ENCODE results near the gene ALX3.

ALX3 gene

DNA sequence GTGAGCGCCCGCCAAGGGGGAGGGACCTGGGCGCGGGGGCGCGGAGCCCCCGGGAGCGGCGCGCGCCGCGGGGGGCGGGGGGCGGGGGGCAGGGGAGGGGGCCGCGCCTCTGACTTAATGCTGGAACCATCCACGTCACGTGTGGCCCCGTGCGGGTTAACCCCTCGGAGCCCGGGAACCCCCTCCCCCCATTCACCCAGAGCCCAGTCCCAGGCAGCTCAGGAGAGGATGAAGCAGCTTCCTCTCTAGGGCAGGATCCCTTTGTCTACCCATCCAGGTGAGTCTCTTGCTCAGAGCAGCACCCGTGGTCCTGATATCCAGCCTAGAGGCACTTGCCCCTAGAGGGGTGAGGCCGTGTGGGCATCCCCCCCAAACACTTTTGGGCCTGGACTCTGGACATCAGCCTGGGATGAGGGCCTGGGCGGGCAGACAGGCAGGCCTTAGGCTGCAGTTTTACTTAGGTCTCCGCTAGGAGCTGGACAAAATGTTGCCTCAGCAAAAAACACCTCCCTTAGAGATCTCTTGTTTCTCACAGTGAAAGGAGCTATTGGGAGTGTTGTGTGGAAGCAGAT is at the start of gene ALX3:
TSS of gene ALX3 (minus strand) at position 2 of the 572 bp plus-strand sequence. CDS start 60 bp downstream, outside the sequence.
- no peak for DNase-seq

DNA sequence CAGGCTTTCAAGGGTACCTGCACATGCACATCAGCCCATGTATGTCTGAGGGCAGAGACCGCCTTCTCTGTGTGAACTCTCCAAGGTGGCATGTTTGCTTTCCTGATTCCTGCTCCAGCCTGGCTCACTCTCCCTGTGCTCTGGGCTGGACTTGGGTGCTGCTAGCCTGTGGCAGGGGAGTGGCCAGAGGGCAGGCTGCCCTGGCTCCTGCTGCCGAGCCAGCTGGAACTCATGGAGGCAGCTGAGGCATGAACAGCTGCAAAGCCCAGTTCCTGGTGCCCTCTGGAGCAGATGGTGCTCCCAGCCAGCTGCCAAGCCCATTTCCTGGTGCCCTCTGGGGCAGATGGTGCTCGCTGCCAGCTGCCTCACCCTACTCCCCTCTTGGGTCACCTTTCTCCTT is 49.4 kb upstream of the ALX3 start:
- peak; percentile 42 for DNase-seq

DNA sequence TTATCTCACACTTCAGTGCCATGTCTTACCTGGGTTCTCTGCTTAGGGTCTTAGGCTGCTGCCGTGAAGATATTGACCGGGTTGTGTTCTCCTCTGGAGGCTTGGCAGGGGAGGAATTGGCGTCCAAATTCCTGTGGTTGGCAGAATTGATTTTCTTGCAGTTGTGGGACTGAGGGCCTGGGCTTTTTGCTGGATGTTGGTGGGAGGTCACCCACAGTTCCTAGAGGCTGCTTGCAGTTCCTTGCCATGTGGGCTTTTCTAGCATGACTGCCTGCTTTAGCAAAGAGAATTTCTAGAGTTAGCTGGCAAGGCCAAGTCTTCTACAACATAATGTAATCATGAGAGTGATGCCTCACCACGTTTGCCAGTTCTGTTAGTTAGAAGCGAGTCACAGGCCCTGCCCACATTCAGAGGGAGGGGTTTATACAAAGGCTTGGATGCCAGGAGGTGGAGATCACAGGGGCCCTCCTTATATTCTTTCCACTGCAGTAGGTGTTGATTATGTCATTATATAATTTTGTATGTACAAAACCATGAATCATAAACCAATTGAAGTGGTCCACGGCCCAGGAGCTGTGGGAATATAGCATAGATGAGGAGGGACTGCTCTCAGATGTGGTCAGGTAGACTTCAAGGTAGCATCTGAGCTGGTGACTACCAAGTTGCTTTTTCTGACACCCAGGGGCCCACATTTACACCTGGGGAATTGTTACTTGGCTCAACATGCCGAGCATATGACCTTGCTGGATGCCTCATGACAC is 48.3 kb upstream of the ALX3 start:
- DNase-seq = peak; percentile 10

DNA sequence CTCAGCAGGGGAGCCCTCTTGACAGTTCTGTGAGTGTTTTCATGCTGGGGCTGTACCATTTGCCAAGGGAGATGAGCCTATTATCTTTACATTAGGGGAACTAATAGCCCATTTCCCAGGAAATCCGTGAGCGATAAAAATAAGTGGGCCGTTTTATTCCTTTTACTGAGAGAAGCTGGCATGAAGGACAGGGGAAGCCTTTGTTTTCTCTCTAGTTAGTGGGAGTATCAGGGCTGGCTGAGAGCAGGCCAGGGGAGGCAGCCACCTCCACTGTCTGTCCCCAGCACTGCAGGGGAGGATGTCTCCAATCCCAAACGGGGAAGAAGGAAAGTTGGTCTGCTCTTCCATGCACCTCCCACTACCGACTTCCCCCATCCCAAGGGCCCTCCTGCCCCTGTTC is 44.3 kb upstream of the ALX3 start:
- DNase-seq = peak; percentile 12

DNA sequence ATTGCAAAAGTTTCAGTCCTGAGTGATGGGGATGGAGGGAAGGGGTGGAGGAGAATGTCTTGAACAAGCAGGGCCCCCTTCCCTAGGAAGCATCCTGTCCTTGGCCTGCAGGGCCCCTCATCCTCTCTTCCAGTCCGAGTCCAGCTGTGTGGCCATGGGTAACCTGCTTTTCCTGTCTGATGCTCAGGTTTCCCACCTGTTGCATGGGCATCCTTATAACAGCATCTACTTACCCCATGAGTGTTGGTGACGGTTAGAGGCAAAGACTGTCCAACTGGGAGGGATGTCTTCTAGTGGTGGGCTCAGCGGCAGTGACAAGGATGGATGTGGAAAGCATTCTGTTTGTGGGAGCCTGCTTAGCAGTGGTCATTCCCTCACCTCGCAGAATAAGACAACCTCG is 43.7 kb upstream of the ALX3 start:
- DNase-seq = no peak

DNA sequence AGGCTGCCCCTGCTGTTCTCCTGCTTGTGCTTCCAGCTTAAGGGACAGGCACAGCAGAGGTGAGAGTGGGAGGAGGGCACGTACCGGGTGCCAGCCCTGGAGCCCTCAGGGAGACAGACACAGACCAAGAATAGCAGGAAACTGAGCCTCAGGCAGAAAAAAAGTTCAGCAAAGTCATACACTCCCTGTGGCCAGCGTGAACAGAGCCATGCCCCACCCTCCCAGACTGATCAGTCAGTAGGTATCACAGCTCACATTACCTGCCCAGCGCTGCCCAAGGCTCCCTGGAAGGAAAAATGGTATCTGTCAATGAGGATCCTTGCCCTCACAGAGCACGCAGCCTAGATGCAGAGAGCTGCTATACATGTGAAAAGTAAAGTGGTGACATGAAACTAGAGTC is 43.1 kb upstream of the ALX3 start:
- peak; percentile 39 for DNase-seq

DNA sequence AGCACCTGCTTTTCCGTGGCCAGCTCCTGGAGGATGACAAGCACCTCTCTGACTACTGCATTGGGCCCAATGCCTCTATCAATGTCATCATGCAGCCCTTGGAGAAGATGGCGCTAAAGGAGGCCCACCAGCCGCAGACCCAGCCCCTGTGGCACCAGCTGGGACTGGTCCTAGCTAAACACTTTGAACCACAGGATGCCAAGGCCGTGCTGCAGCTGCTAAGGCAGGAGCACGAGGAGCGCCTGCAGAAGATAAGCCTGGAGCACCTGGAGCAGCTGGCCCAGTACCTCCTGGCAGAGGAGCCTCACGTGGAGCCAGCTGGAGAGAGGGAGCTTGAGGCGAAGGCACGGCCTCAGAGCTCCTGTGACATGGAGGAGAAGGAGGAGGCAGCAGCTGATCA is 42.2 kb upstream of the ALX3 start:
- DNase-seq = peak; percentile 61

DNA sequence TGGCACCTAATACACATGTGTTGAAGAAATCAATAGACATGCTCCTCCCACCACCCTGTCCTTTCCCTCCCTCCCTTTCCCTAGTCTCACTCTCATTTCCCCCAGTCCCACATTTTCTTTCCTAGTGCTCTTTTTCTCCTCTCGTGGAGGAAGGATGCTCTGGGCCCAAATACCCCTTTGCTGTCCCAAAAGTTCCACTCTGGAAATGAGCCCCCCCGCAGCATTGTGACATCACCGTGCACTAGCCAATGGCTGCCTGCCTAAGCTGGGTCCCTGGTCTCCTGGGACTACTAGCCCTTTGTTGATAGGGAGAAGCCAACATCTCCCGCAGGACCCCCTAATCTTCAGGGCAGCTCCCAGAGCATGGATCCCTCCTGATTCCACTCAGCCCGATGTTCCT is 41.7 kb upstream of the ALX3 start, which contains the start of gene UBL4B:
TSS of gene UBL4B (plus strand) at position 301 of the 400 bp plus-strand sequence. CDS start at position 393, 92 bp downstream.
- DNase-seq = no peak

DNA sequence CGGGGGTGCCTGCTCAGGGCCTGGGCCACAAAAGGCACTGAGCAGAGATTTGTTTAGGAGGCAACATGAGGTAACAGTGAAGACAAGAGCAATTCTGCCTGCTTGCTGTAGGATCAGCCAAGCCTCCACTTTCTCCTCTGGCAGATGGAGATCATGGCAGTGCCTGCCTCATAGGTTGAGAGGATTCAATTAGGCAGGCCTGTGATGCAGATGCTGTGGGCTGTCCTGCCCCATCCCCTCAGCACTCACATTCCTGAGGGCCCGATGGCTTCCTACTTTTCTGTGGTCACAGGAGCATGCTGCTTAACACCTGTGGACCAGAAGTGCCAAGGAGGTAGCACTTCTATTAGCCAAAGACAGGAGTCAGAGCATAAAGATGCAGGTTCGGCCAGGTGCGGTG is 40.6 kb upstream of the ALX3 start:
- DNase-seq = no peak

DNA sequence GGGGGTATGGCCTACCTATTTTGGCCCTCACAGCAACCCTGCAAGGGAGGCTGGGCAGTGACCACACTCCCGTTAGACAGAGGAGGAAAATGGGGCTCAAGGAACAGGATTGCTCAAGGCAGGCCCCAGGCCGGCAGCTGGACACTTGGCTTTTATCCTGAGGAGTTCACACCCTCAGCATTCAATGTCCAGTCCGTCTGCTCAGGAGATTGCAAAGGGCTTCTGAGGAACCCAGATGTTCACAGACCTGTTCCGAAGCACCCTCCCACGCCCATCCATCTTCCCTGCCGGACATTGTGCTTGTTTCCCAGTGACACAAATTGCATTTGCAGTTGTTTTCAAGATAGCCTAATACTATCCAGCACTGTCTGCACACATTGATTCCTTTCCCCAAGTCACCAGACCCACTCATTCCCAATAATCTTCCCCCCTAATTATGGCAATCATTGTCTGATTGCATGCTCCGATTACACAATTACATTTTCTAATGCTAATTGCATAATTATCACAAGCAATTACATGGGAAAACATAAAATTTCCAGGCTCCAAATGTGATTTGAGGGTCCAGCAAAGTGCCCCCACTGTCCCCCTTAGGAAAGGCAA is 37.5 kb upstream of the ALX3 start:
- no peak for DNase-seq

DNA sequence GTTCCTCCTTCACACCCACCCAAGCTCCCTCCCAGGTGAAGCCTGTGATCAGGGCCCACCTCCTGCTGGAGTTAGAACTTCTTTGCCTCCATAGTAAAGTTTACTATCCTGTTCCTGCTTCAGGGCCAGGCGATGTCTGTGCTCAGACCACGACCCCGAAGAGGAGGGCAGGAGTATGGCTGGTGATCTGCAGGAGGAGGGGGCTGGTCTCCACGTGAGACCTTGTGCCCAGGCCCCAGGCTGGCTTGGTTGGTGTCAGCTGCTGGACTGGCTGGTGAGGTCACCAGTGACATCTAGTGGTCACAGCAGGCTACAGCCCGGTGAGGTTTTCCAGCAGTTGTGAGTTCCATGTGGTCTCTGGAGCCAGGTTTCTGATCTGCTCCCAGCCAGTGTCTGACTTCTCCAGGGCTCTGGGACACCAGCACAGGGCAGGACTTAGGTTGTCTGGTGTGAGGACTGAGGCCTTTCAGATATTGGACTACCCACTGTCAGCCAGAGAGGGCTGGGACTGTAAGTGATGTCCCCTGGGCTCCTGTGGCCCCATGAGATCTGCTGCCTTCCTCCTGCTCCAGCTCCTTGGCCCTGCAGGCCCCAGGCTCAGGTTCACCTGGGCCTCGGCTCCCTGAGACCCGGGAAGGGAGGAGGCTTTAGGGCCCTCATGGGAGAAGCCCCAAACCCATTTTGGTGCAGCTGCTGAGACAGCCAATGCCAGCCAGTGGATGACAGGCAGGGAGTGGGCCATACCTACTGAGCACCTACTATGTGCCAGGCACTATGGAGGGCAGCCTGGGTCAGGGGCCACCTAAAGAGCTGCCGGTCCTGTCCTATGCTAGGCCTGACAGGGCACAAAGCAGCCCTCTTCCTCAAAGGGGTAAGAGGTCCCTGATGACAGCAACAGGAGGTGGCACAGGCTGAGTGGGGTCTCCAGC is 35.8 kb upstream of the ALX3 start:
- peak; percentile 73 for DNase-seq

DNA sequence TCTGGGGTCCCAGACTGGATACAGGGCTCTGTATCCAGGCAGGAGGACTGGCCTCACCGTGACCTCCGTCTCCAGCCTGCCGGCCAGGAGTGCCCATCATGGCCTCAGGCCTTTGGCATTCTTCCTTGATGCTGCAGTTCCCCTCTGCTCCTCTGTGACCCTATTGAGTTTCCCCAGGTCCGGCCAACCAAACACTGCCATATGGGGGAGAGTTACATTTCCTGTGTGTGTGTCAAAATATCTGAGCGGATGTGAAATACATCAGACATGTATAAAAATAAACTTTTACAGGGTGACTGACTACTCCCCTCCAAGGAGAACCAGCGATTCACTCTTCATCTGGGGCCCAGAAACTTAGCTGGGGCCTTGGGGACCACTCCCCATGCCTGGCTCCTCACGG is 31.6 kb upstream of the ALX3 start:
- DNase-seq = no peak

DNA sequence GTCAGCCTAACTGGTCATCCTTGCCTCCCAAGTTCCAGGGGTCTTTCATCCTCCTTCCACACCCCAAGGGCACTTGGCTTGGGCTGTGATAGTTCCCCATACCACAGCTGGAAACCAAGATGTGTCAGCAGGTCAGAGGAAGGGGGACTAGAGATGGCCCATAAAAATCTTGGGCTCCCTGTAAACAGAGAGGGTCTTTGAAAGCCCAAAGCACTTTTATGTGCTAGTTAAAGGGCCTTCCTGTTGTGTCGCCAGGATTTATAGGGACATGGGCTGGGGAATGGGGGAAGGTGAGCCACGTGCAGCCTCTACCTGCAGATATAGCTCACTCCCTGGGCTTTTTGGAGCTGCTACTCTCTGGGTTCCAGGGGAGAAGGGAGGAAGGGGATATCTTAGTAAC is 29.9 kb upstream of the ALX3 start:
- DNase-seq = no peak

DNA sequence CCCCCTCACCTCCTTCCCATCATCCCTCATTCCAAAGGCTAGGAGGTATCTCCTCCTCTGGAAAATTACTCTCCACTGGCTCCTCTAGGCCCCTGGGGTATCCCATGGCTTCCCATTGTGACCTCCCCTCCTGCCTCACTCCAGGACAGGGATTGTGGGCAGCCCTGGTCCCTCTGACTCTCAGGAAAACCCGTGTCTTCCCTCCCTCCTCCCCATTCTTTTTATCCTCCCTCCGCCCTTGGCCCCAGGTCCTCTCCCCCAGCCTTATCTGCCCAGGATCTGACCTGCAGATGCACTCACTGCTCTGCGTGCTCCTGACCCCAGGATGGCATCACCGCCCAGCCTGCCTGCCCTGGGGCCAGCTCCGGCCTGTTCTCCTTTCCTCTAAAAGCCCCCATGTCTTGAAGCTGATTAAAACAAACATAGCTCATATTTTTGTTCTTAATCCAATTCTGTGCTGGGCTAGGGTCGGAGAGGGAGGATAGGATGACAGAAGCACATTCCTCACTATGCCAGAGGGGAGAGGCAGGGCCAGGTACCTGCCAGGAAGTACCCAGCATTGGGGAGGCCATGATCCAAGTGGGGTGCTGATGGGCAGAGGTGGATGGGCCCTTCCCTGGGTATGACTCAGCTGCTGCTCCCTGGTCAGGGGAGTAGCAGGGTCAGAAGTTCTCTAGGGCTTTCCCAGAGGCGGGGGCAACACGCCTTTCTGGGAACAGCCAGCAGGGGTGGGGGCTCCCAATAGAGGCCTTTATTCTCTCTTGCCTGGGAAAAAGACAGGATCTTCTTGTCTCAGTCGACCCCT is 28.0 kb upstream of the ALX3 start:
- DNase-seq = no peak

DNA sequence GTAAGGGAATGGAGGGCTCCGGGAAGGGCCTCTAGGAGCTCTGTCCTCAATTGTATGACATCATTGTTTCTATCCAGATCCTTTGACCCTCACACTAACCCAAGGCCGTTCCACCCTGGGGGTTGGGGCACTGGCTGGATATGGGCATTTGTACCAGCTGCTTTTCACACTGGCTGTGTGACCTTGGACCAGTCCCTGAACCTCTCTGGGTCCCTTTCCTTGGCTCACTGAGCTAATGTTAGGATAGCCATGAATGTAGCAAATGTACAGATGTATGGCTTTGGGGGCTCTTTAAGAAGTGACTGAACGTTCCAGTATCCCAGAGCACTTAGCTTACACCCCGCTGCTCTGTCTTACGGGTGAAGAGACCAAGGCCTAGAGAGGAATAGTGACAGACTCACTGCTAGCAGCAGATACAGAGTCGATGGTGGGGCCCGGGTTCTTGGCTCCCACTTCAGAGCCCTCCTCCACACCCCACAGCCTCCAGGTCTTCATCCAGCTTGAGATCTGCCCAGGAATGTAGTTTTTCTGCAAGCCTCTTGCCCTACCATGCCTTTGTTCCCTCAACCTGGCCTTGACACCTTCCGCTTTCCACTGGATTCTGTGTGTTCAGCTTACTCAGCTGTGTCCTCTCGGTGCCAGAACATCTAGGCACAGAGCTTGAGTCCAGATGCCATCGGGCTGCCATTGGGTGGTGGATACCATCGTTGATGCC is 27.2 kb upstream of the ALX3 start:
- DNase-seq = no peak

DNA sequence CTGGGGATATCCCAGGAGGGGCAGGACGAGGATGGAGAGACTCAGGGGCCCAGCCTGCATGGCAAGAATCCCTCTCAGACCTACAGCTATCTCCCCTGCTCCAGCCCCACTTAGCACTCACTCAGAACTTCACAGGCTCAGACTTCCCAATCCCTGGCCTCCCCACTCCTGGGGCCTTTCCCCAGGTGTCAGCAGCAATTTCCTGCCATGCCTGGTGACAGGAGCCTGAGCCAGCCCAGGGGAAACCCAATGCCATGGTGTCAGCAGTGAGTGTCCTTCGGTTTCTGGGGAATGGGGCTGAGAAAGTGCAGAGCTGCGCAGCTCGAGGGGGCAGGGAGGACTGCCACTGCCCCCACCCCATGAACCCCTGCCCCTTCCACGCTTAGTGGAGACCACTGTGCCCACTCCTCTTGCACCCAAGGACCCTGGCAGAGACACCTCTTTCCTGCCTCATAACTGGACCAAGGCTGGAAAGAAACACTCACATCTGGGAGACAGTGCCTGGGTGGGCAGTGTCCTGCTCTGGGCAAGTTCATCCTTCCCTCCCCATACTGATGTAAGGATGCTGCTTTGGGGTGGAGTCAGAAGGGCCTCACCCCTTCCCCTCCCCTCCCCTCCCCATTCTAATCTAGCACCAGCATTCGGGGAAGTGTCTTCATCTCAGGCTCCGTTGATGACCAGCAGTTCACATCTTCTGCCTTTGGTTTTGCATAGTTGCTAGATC is 24.6 kb upstream of the ALX3 start:
- DNase-seq = no peak

DNA sequence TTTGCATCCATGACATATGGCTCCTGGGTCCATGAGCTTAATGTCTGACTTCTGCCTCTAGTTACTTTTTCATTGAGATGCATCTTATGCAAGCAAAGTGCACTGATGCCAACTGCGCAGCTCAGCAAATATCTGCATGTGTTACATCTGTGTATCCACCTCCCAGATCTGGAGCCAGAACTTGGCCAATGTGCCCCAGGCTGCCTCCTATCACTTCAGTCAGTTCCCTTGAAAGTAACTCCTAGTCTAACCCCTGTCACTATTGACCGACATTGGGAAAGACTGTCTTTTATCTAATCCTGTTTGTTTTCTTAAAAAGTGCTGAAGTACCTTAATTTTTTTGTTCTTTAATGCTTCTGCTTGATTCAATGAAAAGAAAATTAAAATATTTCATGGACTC is 22.5 kb upstream of the ALX3 start:
- DNase-seq = no peak

DNA sequence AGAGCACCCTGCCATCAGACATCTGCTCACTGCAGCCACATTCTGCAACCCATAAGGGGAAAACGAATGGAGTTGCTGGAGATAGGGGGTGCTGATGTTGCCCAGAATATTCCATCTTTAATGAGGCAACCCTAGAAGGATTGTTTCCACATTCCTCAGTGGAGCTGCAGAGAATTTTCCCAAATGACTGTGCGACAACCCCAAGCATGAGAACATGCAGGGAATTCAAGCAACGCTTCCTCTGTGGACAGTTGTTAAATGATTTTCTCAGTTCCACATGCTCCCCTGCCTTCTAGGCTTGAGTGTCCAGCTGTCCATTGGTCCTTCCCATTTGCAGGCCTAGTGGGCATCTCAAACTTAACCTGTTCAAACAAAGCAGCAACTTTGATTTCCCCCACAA is 21.3 kb upstream of the ALX3 start:
- no peak for DNase-seq

DNA sequence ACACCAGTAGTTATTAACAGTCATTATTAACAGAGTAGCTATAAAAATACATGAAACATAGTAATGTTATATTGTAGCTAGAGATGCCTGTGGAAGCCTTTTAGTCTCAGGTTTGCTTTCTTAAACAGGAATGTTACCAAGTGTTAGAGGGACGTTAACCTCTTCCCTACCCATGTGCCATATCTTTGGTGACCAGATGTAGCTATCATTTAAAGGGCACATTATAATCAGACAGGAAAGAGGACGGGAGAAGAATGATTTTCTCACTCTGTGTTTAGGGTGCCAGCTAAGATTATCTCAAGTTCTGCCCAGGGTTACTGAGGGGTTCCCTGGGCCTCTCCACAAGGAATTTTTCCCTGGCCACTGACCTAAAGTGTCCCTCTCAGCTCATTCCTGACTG is 20.9 kb upstream of the ALX3 start:
- no peak for DNase-seq

DNA sequence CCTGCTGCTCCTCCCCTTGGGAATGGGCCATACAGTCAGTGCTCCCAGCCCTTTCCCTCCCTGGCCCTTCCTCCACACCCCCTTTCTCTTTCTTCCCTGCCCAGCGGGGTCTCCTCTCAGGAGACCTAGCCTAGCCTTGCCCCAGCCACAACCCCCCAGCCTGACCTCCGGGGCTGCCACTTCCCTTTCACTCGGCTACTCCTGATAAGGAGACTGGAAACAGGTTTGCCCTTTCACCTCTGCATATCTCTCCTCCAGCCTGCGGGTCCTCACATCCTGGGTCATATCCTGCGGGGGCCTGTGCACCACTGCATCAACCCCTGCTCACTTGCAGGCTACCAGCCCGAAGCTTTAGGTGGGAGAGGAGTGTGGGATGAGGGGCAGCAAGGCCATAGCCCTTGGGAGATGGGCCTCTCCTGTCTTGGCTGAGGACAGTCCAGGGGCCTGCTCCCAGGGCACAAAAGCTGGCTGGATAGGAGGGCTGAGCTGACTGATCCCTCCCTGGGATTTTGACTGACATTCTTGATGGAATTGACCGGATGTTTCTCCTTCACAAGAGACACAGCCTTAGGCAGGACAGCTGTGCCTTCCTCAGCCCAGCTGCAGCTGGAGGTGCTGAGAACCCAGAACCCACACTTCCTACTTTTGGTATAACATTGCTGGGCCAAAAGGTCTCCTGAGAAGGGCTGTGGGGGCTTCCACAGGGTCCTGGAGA is 19.2 kb upstream of the ALX3 start:
- no peak for DNase-seq

Measured in NCI-H510A treated with DMSO at 0.1 percent for 48 hours (cell line).